ENCODE data around the gene DOCK7. TPM values are rescaled to one million over a fixed set of nuclear protein-coding genes. Genes with fewer than 3 reads are reported as not detected.

Gene DOCK7
- total RNA-seq, 1 donor = 153 TPM

- H3K4me3 ChIP-seq (ENCODE audit: low read depth, low read length) = no peak overlapping the region
- DNase-seq (ENCODE audit: low read depth) = no peak
- no peak for TF ChIP-seq CTCF (IDR thresholded peaks at IDR 0.05; ENCODE audit: insufficient read depth, low read depth, low read length)
These were observed 194.5 kb downstream of the DOCK7 start for GRCh38 chr1:62493656-62494055.

GRCh38 chr1:62492521-62492920 lies 195.7 kb downstream of the DOCK7 start:
- TF ChIP-seq CTCF (IDR thresholded peaks at IDR 0.05; ENCODE audit: insufficient read depth, low read depth, low read length) = no peak
- DNase-seq (ENCODE audit: low read depth) = no peak
- no peak overlapping the region for H3K4me3 ChIP-seq (ENCODE audit: low read depth, low read length)

GRCh38 chr1:62487956-62488355 lies 200.2 kb downstream of the DOCK7 start:
- no peak for TF ChIP-seq CTCF (IDR thresholded peaks at IDR 0.05; ENCODE audit: insufficient read depth, low read depth, low read length)
- no peak overlapping the region for H3K4me3 ChIP-seq (ENCODE audit: low read depth, low read length)

GRCh38 chr1:62484824-62485468 lies 203.2 kb downstream of the DOCK7 start:
- TF ChIP-seq CTCF (IDR thresholded peaks at IDR 0.05; ENCODE audit: insufficient read depth, low read depth, low read length) = no peak
- DNase-seq (ENCODE audit: low read depth) = no peak
- no peak overlapping the region for H3K4me3 ChIP-seq (ENCODE audit: low read depth, low read length)

More at GRCh38 chr1:62487956-62488355, 200.2 kb downstream of the DOCK7 start:
- no peak for DNase-seq (ENCODE audit: low read depth)

- DNase-seq (ENCODE audit: low read depth) = peak; percentile 81
- no peak overlapping the region for H3K4me3 ChIP-seq (ENCODE audit: low read depth, low read length)
- no peak for TF ChIP-seq CTCF (IDR thresholded peaks at IDR 0.05; ENCODE audit: insufficient read depth, low read depth, low read length)
These were observed 206.5 kb downstream of the DOCK7 start for GRCh38 chr1:62481681-62482080.

GRCh38 chr1:62476525-62477219 lies 211.5 kb downstream of the DOCK7 start:
- no peak for DNase-seq (ENCODE audit: low read depth)
- H3K4me3 ChIP-seq (ENCODE audit: low read depth, low read length) = no peak overlapping the region
- no peak for TF ChIP-seq CTCF (IDR thresholded peaks at IDR 0.05; ENCODE audit: insufficient read depth, low read depth, low read length)

Measured in fibroblast of villous mesenchyme (primary cell).